Measurements from ENCODE around the gene SLC16A10.

DNA sequence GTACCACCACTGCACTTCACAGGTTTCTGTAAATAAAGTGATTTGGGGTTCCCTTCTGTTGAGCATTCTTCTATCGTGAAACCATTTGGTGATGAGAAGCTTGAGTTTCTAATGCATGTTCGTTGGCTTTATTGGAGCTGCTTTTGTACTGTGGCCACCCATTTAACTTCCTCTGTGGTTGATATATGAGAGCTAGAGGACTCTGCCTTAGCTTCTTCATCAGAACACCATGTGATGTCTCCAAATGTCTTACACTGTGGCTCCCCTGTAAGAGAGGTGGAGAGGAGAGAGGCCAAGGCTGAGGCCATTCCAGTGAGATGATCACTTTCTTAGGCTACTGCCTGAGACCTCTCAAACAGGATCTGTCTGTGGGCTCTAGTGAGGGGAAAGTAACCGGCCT lies 114.5 kb downstream of the SLC16A10 start:
- TF ChIP-seq, protein P1, sequence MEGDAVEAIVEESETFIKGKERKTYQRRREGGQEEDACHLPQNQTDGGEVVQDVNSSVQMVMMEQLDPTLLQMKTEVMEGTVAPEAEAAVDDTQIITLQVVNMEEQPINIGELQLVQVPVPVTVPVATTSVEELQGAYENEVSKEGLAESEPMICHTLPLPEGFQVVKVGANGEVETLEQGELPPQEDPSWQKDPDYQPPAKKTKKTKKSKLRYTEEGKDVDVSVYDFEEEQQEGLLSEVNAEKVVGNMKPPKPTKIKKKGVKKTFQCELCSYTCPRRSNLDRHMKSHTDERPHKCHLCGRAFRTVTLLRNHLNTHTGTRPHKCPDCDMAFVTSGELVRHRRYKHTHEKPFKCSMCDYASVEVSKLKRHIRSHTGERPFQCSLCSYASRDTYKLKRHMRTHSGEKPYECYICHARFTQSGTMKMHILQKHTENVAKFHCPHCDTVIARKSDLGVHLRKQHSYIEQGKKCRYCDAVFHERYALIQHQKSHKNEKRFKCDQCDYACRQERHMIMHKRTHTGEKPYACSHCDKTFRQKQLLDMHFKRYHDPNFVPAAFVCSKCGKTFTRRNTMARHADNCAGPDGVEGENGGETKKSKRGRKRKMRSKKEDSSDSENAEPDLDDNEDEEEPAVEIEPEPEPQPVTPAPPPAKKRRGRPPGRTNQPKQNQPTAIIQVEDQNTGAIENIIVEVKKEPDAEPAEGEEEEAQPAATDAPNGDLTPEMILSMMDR (IDR thresholded peaks at IDR 0.05; ENCODE audit: poor library complexity), result no peak
- TF ChIP-seq EZH2 (IDR thresholded peaks at IDR 0.05; ENCODE audit: borderline replicate concordance), result no peak
